ENCODE results near the gene EGLN1.

EGLN1 gene

GRCh38 chr1:231374394-231374793 is 47.7 kb downstream of the EGLN1 start:
- Histone ChIP-seq H3K4me3 (ENCODE audit: low read length) (no peak overlapping the region), H3K4me1 (ENCODE audit: insufficient read depth, low read length) (no peaks in the 10 kb centered on the region), H3K9ac (ENCODE audit: low read depth, low read length) (no peak overlapping the region), H3K9me3 (ENCODE audit: insufficient read depth, low read depth, low read length) (no peaks in the 10 kb centered on the region), H3K36me3 (ENCODE audit: insufficient read depth, low read depth, low read length) (no peaks in the 10 kb centered on the region), H3K27me3 (ENCODE audit: insufficient read depth, low read length) (no peaks in the 10 kb centered on the region), H3K27ac (ENCODE audit: low read length) (no peak overlapping the region)

- Histone ChIP-seq H3K36me3 (ENCODE audit: insufficient read depth, low read depth, low read length) (no peaks in the 10 kb centered on the region), H3K9me3 (ENCODE audit: insufficient read depth, low read depth, low read length) (no peaks in the 10 kb centered on the region), H3K27me3 (ENCODE audit: insufficient read depth, low read length) (no peaks in the 10 kb centered on the region)
These were observed 49.6 kb downstream of the EGLN1 start for GRCh38 chr1:231372501-231372900.

GRCh38 chr1:231369282-231369681 is 52.8 kb downstream of the EGLN1 start:
- Histone ChIP-seq H3K27ac (ENCODE audit: low read length) (no peak overlapping the region), H3K36me3 (ENCODE audit: insufficient read depth, low read depth, low read length) (no peaks in the 10 kb centered on the region), H3K4me3 (ENCODE audit: low read length) (no peak overlapping the region)

More at GRCh38 chr1:231372501-231372900, 49.6 kb downstream of the EGLN1 start:
- H3K27ac ChIP-seq (ENCODE audit: low read length), result no peak overlapping the region
- H3K4me1 ChIP-seq (ENCODE audit: insufficient read depth, low read length), result no peaks in the 10 kb centered on the region
- H3K4me3 ChIP-seq (ENCODE audit: low read length), result no peak overlapping the region
- H3K9ac ChIP-seq (ENCODE audit: low read depth, low read length), result no peak overlapping the region

GRCh38 chr1:231364192-231364591 is 57.9 kb downstream of the EGLN1 start:
- H3K9ac ChIP-seq (ENCODE audit: low read depth, low read length), result no peak overlapping the region
- H3K27ac ChIP-seq (ENCODE audit: low read length), result no peak overlapping the region
- H3K4me3 ChIP-seq (ENCODE audit: low read length), result no peak overlapping the region
- no peaks in the 10 kb centered on the region for H3K36me3 ChIP-seq (ENCODE audit: insufficient read depth, low read depth, low read length)
- H3K27me3 ChIP-seq (ENCODE audit: insufficient read depth, low read length), result no peaks in the 10 kb centered on the region
- H3K4me1 ChIP-seq (ENCODE audit: insufficient read depth, low read length), result no peaks in the 10 kb centered on the region
- H3K9me3 ChIP-seq (ENCODE audit: insufficient read depth, low read depth, low read length), result no peaks in the 10 kb centered on the region

More at GRCh38 chr1:231369282-231369681, 52.8 kb downstream of the EGLN1 start:
- no peaks in the 10 kb centered on the region for H3K4me1 ChIP-seq (ENCODE audit: insufficient read depth, low read length)
- H3K9ac ChIP-seq (ENCODE audit: low read depth, low read length), result no peak overlapping the region
- H3K9me3 ChIP-seq (ENCODE audit: insufficient read depth, low read depth, low read length), result no peaks in the 10 kb centered on the region
- H3K27me3 ChIP-seq (ENCODE audit: insufficient read depth, low read length), result no peaks in the 10 kb centered on the region

- Histone ChIP-seq H3K4me1 (ENCODE audit: insufficient read depth, low read length) (no peaks in the 10 kb centered on the region), H3K36me3 (ENCODE audit: insufficient read depth, low read depth, low read length) (no peaks in the 10 kb centered on the region), H3K9ac (ENCODE audit: low read depth, low read length) (no peak overlapping the region), H3K4me3 (ENCODE audit: low read length) (no peak overlapping the region), H3K9me3 (ENCODE audit: insufficient read depth, low read depth, low read length) (no peaks in the 10 kb centered on the region), H3K27ac (ENCODE audit: low read length) (no peak overlapping the region), H3K27me3 (ENCODE audit: insufficient read depth, low read length) (no peaks in the 10 kb centered on the region)
These were observed 58.5 kb downstream of the EGLN1 start for GRCh38 chr1:231363624-231364023.

GRCh38 chr1:231362325-231362724 is 59.8 kb downstream of the EGLN1 start:
- Histone ChIP-seq H3K4me3 (ENCODE audit: low read length) (no peak overlapping the region), H3K27me3 (ENCODE audit: insufficient read depth, low read length) (no peaks in the 10 kb centered on the region), H3K27ac (ENCODE audit: low read length) (no peak overlapping the region), H3K9ac (ENCODE audit: low read depth, low read length) (no peak overlapping the region), H3K4me1 (ENCODE audit: insufficient read depth, low read length) (no peaks in the 10 kb centered on the region), H3K36me3 (ENCODE audit: insufficient read depth, low read depth, low read length) (no peaks in the 10 kb centered on the region), H3K9me3 (ENCODE audit: insufficient read depth, low read depth, low read length) (no peaks in the 10 kb centered on the region)

- H3K4me3 ChIP-seq (ENCODE audit: low read length), result no peak overlapping the region
- H3K36me3 ChIP-seq (ENCODE audit: insufficient read depth, low read depth, low read length), result no peaks in the 10 kb centered on the region
- H3K27me3 ChIP-seq (ENCODE audit: insufficient read depth, low read length), result no peaks in the 10 kb centered on the region
- no peaks in the 10 kb centered on the region for H3K9me3 ChIP-seq (ENCODE audit: insufficient read depth, low read depth, low read length)
- H3K9ac ChIP-seq (ENCODE audit: low read depth, low read length), result no peak overlapping the region
- no peak overlapping the region for H3K27ac ChIP-seq (ENCODE audit: low read length)
- no peaks in the 10 kb centered on the region for H3K4me1 ChIP-seq (ENCODE audit: insufficient read depth, low read length)
These were observed 63.0 kb downstream of the EGLN1 start for GRCh38 chr1:231359113-231359512.

GRCh38 chr1:231357831-231358354 is 64.2 kb downstream of the EGLN1 start:
- Histone ChIP-seq H3K36me3 (ENCODE audit: insufficient read depth, low read depth, low read length) (peaks cover 7% of the 10 kb centered on the region), H3K27ac (ENCODE audit: low read length) (no peak overlapping the region), H3K4me1 (ENCODE audit: insufficient read depth, low read length) (no peaks in the 10 kb centered on the region), H3K27me3 (ENCODE audit: insufficient read depth, low read length) (no peaks in the 10 kb centered on the region), H3K9ac (ENCODE audit: low read depth, low read length) (no peak overlapping the region), H3K4me3 (ENCODE audit: low read length) (no peak overlapping the region), H3K9me3 (ENCODE audit: insufficient read depth, low read depth, low read length) (no peaks in the 10 kb centered on the region)

- H3K27ac ChIP-seq (ENCODE audit: low read length), result no peak overlapping the region
- no peaks in the 10 kb centered on the region for H3K9me3 ChIP-seq (ENCODE audit: insufficient read depth, low read depth, low read length)
- no peak overlapping the region for H3K9ac ChIP-seq (ENCODE audit: low read depth, low read length)
- H3K4me1 ChIP-seq (ENCODE audit: insufficient read depth, low read length), result no peaks in the 10 kb centered on the region
- no peaks in the 10 kb centered on the region for H3K27me3 ChIP-seq (ENCODE audit: insufficient read depth, low read length)
- no peak overlapping the region for H3K4me3 ChIP-seq (ENCODE audit: low read length)
- peaks cover 13% of the 10 kb centered on the region for H3K36me3 ChIP-seq (ENCODE audit: insufficient read depth, low read depth, low read length)
These were observed 64.8 kb downstream of the EGLN1 start for GRCh38 chr1:231357187-231357772.

GRCh38 chr1:231355171-231355570 is 66.9 kb downstream of the EGLN1 start:
- Histone ChIP-seq H3K9me3 (ENCODE audit: insufficient read depth, low read depth, low read length) (no peaks in the 10 kb centered on the region), H3K4me1 (ENCODE audit: insufficient read depth, low read length) (no peaks in the 10 kb centered on the region), H3K4me3 (ENCODE audit: low read length) (no peak overlapping the region), H3K9ac (ENCODE audit: low read depth, low read length) (no peak overlapping the region), H3K27me3 (ENCODE audit: insufficient read depth, low read length) (no peaks in the 10 kb centered on the region), H3K27ac (ENCODE audit: low read length) (no peak overlapping the region), H3K36me3 (ENCODE audit: insufficient read depth, low read depth, low read length) (peaks cover 30% of the 10 kb centered on the region)

GRCh38 chr1:231354330-231355020 is 67.6 kb downstream of the EGLN1 start:
- Histone ChIP-seq H3K9me3 (ENCODE audit: insufficient read depth, low read depth, low read length) (no peaks in the 10 kb centered on the region), H3K27ac (ENCODE audit: low read length) (no peak overlapping the region), H3K4me1 (ENCODE audit: insufficient read depth, low read length) (no peaks in the 10 kb centered on the region), H3K36me3 (ENCODE audit: insufficient read depth, low read depth, low read length) (peaks cover 37% of the 10 kb centered on the region), H3K27me3 (ENCODE audit: insufficient read depth, low read length) (no peaks in the 10 kb centered on the region), H3K9ac (ENCODE audit: low read depth, low read length) (no peak overlapping the region), H3K4me3 (ENCODE audit: low read length) (no peak overlapping the region)

- H3K36me3 ChIP-seq (ENCODE audit: insufficient read depth, low read depth, low read length), result peaks cover 51% of the 10 kb centered on the region
These were observed 69.0 kb downstream of the EGLN1 start for GRCh38 chr1:231353086-231353485.

More at GRCh38 chr1:231353086-231353485, 69.0 kb downstream of the EGLN1 start:
- no peak overlapping the region for H3K27ac ChIP-seq (ENCODE audit: low read length)
- no peak overlapping the region for H3K9ac ChIP-seq (ENCODE audit: low read depth, low read length)
- no peaks in the 10 kb centered on the region for H3K4me1 ChIP-seq (ENCODE audit: insufficient read depth, low read length)
- no peaks in the 10 kb centered on the region for H3K27me3 ChIP-seq (ENCODE audit: insufficient read depth, low read length)
- H3K9me3 ChIP-seq (ENCODE audit: insufficient read depth, low read depth, low read length), result no peaks in the 10 kb centered on the region
- H3K4me3 ChIP-seq (ENCODE audit: low read length), result no peak overlapping the region
